PC-9 (cell line): ENCODE measurements around the gene DUSP18.

Source experiments
- EZH2 ChIP-seq: fragments of 200-600 bp; sonication (generic); IDR thresholded peaks from 2 replicates; pipeline ENCODE4 v1.8.0; 2017; ENCODE audit warnings: antibody characterized with exemption, low read depth
- TF ChIP-seq, protein P1 (sequence below): fragments of 200-600 bp; sonication (generic); conservative IDR thresholded peaks from 2 replicates; pipeline ENCODE4 v1.6.1; 2017; ENCODE audit warnings: mixed run types, antibody characterized with exemption, mild to moderate bottlenecking, moderate library complexity

DNA sequence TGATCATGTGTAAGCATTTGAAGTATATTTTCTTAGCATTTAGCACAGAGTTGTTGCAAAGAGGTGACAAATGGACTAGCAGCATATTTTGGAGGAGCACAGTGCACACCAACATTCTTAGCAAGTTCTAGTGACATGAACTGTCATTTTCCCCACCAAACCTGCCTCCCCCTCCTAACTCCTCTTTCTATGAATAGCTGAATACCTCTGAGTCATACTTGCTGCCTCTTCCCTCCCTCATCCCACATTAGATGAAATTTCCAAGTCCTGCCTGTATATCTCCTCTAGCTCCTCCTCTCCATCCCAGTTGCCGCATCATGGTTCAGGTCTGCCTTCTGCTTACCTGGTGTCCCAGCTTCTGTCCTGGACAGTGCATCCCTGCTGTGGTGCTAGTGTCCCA, 34.2 kb upstream of the DUSP18 start:
- TF ChIP-seq, protein P1, sequence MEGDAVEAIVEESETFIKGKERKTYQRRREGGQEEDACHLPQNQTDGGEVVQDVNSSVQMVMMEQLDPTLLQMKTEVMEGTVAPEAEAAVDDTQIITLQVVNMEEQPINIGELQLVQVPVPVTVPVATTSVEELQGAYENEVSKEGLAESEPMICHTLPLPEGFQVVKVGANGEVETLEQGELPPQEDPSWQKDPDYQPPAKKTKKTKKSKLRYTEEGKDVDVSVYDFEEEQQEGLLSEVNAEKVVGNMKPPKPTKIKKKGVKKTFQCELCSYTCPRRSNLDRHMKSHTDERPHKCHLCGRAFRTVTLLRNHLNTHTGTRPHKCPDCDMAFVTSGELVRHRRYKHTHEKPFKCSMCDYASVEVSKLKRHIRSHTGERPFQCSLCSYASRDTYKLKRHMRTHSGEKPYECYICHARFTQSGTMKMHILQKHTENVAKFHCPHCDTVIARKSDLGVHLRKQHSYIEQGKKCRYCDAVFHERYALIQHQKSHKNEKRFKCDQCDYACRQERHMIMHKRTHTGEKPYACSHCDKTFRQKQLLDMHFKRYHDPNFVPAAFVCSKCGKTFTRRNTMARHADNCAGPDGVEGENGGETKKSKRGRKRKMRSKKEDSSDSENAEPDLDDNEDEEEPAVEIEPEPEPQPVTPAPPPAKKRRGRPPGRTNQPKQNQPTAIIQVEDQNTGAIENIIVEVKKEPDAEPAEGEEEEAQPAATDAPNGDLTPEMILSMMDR, result no peak
- TF ChIP-seq EZH2, result no peak
